A549 (cell line): ENCODE results near the gene LEUTX.

Experiments used
- BHLHE40 ChIP-seq: IDR thresholded peaks from 2 replicates; pipeline ENCODE4 v1.6.1; 2012; ENCODE audit warnings: low read depth, low read length, inconsistent platforms
- ESRRA ChIP-seq: fragments of 150-350 bp; IDR thresholded peaks from 2 replicates; pipeline ENCODE4 v1.6.1; 2014; ENCODE audit warnings: mild to moderate bottlenecking, low read length, borderline replicate concordance
- KDM1A ChIP-seq: fragments of 200-600 bp; sonication (generic); IDR thresholded peaks from 2 replicates; pipeline ENCODE4 v1.6.1; 2016; ENCODE audit warnings: low read depth, mild to moderate bottlenecking
- MAZ ChIP-seq: fragments of 150-350 bp; IDR thresholded peaks from 2 replicates; pipeline ENCODE4 v1.6.1; 2014; ENCODE audit warnings: antibody characterized with exemption, low read depth, low read length, borderline replicate concordance
- POLR2A ChIP-seq: IDR thresholded peaks from 2 replicates; pipeline ENCODE4 v1.6.1; 2012; ENCODE audit warnings: mild to moderate bottlenecking, low read length
- RAD21 ChIP-seq, 2 experiments: fragments of >200 bp in 1 of 2; sonication (Bioruptor Twin) in 1 of 2; formaldehyde crosslinking in 1 of 2; IDR thresholded peaks in 1 of 2; conservative IDR thresholded peaks in 1 of 2; 2 replicates in 1 of 2; 3 replicates in 1 of 2; pipeline ENCODE4 v1.6.1; 2012 to 2018; ENCODE audit warnings: inconsistent platforms in 1 of 2
- ZFP36 ChIP-seq: fragments of 450-650 bp; IDR thresholded peaks from 2 replicates; pipeline ENCODE4 v1.6.1; 2014; ENCODE audit warnings: borderline replicate concordance; ENCODE audit not compliant: partially characterized antibody
- ZNF302 ChIP-seq: fragments of 250-450 bp; sonication (Bioruptor Pico); IDR thresholded peaks from 2 replicates; pipeline ENCODE4 v1.9.0; 2021; ENCODE audit warnings: inconsistent platforms, mild to moderate bottlenecking, moderate library complexity
- TF ChIP-seq, protein P1 (sequence below): fragments of >200 bp; sonication (Bioruptor Twin); formaldehyde crosslinking; IDR thresholded peaks from 3 replicates; pipeline ENCODE4 v1.5.1; 2016
- TF ChIP-seq, protein P2 (sequence below): fragments of 250-450 bp; sonication (Bioruptor Pico); IDR thresholded peaks from 2 replicates; pipeline ENCODE4 v1.5.0; 2021; ENCODE audit warnings: mild to moderate bottlenecking, moderate library complexity, borderline replicate concordance

DNA sequence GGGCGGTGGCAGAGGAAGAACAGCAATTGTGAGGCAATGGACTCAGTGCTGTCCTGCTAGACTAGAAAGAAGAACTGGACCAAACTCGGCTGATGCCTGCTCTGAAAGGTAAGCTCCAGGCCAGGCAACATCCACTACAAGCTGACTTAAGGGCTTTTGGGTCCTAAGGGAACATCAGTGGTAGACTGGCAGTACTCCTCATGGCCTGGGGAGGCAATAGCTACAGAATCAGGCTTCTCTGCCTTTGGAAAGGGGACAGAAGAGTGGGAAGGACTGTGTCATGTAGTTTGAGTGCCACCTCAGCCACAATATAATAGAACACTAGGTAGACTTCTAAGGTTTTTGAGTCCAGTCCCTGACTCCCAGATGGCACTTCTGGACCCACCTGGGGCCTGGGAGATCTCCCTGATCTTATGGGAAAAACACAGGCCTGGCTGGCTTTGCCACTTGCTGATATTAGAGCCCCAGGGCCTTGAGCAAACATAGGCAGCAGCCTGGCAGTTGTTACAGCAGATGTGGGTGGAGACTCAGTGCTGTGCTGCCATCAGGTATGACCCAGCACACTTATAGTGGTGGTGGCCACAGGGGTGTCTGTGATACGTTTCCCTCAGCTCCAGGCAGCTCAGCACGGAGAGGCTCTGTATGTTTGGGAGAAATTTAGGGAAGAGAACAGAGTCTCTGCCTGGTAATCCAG lies 31.7 kb upstream of the LEUTX start:
- TF ChIP-seq, protein P1, sequence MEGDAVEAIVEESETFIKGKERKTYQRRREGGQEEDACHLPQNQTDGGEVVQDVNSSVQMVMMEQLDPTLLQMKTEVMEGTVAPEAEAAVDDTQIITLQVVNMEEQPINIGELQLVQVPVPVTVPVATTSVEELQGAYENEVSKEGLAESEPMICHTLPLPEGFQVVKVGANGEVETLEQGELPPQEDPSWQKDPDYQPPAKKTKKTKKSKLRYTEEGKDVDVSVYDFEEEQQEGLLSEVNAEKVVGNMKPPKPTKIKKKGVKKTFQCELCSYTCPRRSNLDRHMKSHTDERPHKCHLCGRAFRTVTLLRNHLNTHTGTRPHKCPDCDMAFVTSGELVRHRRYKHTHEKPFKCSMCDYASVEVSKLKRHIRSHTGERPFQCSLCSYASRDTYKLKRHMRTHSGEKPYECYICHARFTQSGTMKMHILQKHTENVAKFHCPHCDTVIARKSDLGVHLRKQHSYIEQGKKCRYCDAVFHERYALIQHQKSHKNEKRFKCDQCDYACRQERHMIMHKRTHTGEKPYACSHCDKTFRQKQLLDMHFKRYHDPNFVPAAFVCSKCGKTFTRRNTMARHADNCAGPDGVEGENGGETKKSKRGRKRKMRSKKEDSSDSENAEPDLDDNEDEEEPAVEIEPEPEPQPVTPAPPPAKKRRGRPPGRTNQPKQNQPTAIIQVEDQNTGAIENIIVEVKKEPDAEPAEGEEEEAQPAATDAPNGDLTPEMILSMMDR: no peak
- TF ChIP-seq RAD21 (conservative IDR thresholded peaks at IDR 0.05 in 1 of 2, IDR thresholded peaks at IDR 0.05 in 1 of 2): no peak
- no peak for TF ChIP-seq MAZ
- no peak for TF ChIP-seq ZNF302 (CRISPR knock-in tag)
- no peak for TF ChIP-seq ZFP36
- TF ChIP-seq POLR2A: no peak
- no peak for TF ChIP-seq KDM1A
- TF ChIP-seq ESRRA: no peak
- no peak for TF ChIP-seq BHLHE40
- TF ChIP-seq, protein P2, sequence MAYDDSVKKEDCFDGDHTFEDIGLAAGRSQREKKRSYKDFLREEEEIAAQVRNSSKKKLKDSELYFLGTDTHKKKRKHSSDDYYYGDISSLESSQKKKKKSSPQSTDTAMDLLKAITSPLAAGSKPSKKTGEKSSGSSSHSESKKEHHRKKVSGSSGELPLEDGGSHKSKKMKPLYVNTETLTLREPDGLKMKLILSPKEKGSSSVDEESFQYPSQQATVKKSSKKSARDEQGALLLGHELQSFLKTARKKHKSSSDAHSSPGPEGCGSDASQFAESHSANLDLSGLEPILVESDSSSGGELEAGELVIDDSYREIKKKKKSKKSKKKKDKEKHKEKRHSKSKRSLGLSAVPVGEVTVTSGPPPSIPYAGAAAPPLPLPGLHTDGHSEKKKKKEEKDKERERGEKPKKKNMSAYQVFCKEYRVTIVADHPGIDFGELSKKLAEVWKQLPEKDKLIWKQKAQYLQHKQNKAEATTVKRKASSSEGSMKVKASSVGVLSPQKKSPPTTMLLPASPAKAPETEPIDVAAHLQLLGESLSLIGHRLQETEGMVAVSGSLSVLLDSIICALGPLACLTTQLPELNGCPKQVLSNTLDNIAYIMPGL: no peak
